Naive thymus-derived CD8-positive, alpha-beta T cell (primary cell): Measurements from ENCODE around the gene CTNNA2. TPM values are rescaled to one million over a fixed set of nuclear protein-coding genes. Genes with fewer than 3 reads are reported as not detected.

Experiments used
- ATAC-seq, 2 donors: fragments of 150-1000 bp; cut with Tn5 transposase in 1 of 2; sonication (Bioruptor Pico), chemical (Tn5 transposase) in 1 of 2; 1 replicate in 1 of 2; 2 replicates in 1 of 2; pipeline ENCODE4 v1.10.0; 2021; ENCODE audit warnings: mild to moderate bottlenecking in 2 of 2, moderate library complexity in 2 of 2
- POLR2A ChIA-PET: fragments of 350-600 bp; sonication (Branson Sonifier 250); formaldehyde crosslinking; loops from one replicate; lab custom pipeline; 2021; ENCODE audit warnings: antibody characterized with exemption; lab: Charles Lee
- DNase-seq, 10 donors: peaks; one replicate each; pipeline versions ENCODE4 v3.0.0 to v3.0.0-alpha.2; 2020 to 2022
- H3K27ac Mint-ChIP-seq, 10 donors: one replicate each; pipeline ENCODE4 v1.8.0; 2020 to 2022; ENCODE audit warnings: mild to moderate bottlenecking in 10 of 10, mixed read lengths in 10 of 10, moderate library complexity in 4 of 10, inconsistent platforms in 1 of 10
- H3K27me3 Mint-ChIP-seq, 5 donors: one replicate each; pipeline ENCODE4 v1.8.0; 2021 to 2022; ENCODE audit warnings: mixed read lengths in 5 of 5
- H3K36me3 Mint-ChIP-seq, 3 donors: one replicate each; pipeline ENCODE4 v1.8.0; 2020 to 2022; ENCODE audit warnings: mixed read lengths in 3 of 3, mild to moderate bottlenecking in 2 of 3, inconsistent platforms in 1 of 3
- H3K4me1 Mint-ChIP-seq, 4 donors: one replicate each; pipeline ENCODE4 v1.8.0; 2021 to 2022; ENCODE audit warnings: mixed read lengths in 4 of 4
- H3K4me3 Mint-ChIP-seq, 10 donors: one replicate each; pipeline ENCODE4 v1.8.0; 2020 to 2022; ENCODE audit warnings: mild to moderate bottlenecking in 10 of 10, mixed read lengths in 10 of 10, moderate library complexity in 6 of 10, inconsistent platforms in 1 of 10
- H3K9me3 Mint-ChIP-seq, 9 donors: one replicate each; pipeline ENCODE4 v1.8.0; 2020 to 2022; ENCODE audit warnings: mixed read lengths in 9 of 9, mild to moderate bottlenecking in 3 of 9, inconsistent platforms in 1 of 9, moderate library complexity in 1 of 9
- polyA plus RNA-seq, 3 donors: library from polyadenylated mRNA; unstranded; fragments of 300-500 nt; fragmentation: Illumina TruSeq; gene quantifications; one replicate each; pipeline ENCODE4 v1.2.3, GENCODE V29; 2021
- total RNA-seq, 8 experiments: library from RNA in 2 of 8; stranded (reverse) in 2 of 8; gene quantifications; one replicate each; pipeline ENCODE4 v1.2.3 and lab custom pipeline; 2021 to 2026

The CTNNA2 gene
- total and polyA plus RNA-seq, 5 experiments from 2014 or later: not detected

GRCh38 chr2:80050246-80050645, 537.4 kb downstream of the CTNNA2 start:
- no peaks in the 10 kb centered on the region for H3K36me3 Mint-ChIP-seq
- H3K4me1 Mint-ChIP-seq: peaks cover 0 to 1% (median 0%) of the 10 kb centered on the region in 4 donors
- POLR2A ChIA-PET: no interaction called here
- DNase-seq (no peak), ATAC-seq (no peak)
- H3K9me3 Mint-ChIP-seq: peaks cover 0 to 5% (median 0%) of the 10 kb centered on the region in 9 donors
- no peak overlapping the region for H3K4me3 Mint-ChIP-seq
- H3K27ac Mint-ChIP-seq: no peak overlapping the region
- peaks cover 3 to 18% (median 6%) of the 10 kb centered on the region in 5 donors for H3K27me3 Mint-ChIP-seq

- H3K27me3 Mint-ChIP-seq: peaks cover under 1 to 6% (median 3%) of the 10 kb centered on the region in 5 donors
- DNase-seq: no peak
- peaks cover 0 to 5% (median 0%) of the 10 kb centered on the region in 9 donors for H3K9me3 Mint-ChIP-seq
- no peaks in the 10 kb centered on the region for H3K36me3 Mint-ChIP-seq
- no peak overlapping the region for H3K4me3 Mint-ChIP-seq
- H3K4me1 Mint-ChIP-seq: peaks cover 0 to 1% (median 0%) of the 10 kb centered on the region in 4 donors
- no peak for ATAC-seq
- H3K27ac Mint-ChIP-seq: no peak overlapping the region
- POLR2A ChIA-PET: no interaction called here
Observed at GRCh38 chr2:80053522-80054345, 540.9 kb downstream of the CTNNA2 start.

GRCh38 chr2:80054346-80054675, 541.5 kb downstream of the CTNNA2 start:
- no peak for DNase-seq
- Mint-ChIP-seq H3K27ac (no peak overlapping the region), H3K4me1 (peaks cover 0 to 1% (median 0%) of the 10 kb centered on the region in 4 donors), H3K9me3 (peaks cover 0 to 5% (median 0%) of the 10 kb centered on the region in 9 donors), H3K4me3 (no peak overlapping the region), H3K36me3 (no peaks in the 10 kb centered on the region), H3K27me3 (peaks cover 0 to 5% (median 0%) of the 10 kb centered on the region in 5 donors)
- ATAC-seq: no peak
- POLR2A ChIA-PET: no interaction called here

GRCh38 chr2:80057956-80058355, 545.1 kb downstream of the CTNNA2 start:
- H3K36me3 Mint-ChIP-seq: no peaks in the 10 kb centered on the region
- no peaks in the 10 kb centered on the region for H3K4me1 Mint-ChIP-seq
- H3K27me3 Mint-ChIP-seq: peaks cover 0 to 7% (median 0%) of the 10 kb centered on the region in 5 donors
- ATAC-seq (no peak), DNase-seq (no peak)
- POLR2A ChIA-PET: no interaction called here
- H3K27ac Mint-ChIP-seq: no peak overlapping the region
- peaks cover 0 to 4% (median 0%) of the 10 kb centered on the region in 9 donors for H3K9me3 Mint-ChIP-seq
- no peak overlapping the region for H3K4me3 Mint-ChIP-seq

- DNase-seq (no peak), ATAC-seq (no peak)
- H3K4me3 Mint-ChIP-seq: no peak overlapping the region
- no peak overlapping the region for H3K27ac Mint-ChIP-seq
- POLR2A ChIA-PET: no interaction called here
- H3K4me1 Mint-ChIP-seq: no peaks in the 10 kb centered on the region
- H3K9me3 Mint-ChIP-seq: peaks cover 0 to 4% (median 0%) of the 10 kb centered on the region in 9 donors
- peaks cover 0 to 7% (median 0%) of the 10 kb centered on the region in 5 donors for H3K27me3 Mint-ChIP-seq
- no peaks in the 10 kb centered on the region for H3K36me3 Mint-ChIP-seq
Observed at GRCh38 chr2:80058562-80058961, 545.7 kb downstream of the CTNNA2 start.

GRCh38 chr2:80059447-80059846, 546.6 kb downstream of the CTNNA2 start:
- no peaks in the 10 kb centered on the region for H3K36me3 Mint-ChIP-seq
- peak overlapping the region in 1 of 10 donors; percentile 5 for H3K27ac Mint-ChIP-seq
- no peak for DNase-seq

GRCh38 chr2:80061881-80062280, 549.0 kb downstream of the CTNNA2 start:
- Mint-ChIP-seq H3K4me3 (no peak overlapping the region), H3K27ac (no peak overlapping the region), H3K27me3 (peaks cover 0 to 7% (median 0%) of the 10 kb centered on the region in 5 donors), H3K36me3 (no peaks in the 10 kb centered on the region), H3K4me1 (no peaks in the 10 kb centered on the region), H3K9me3 (peaks cover 0 to 4% (median 0%) of the 10 kb centered on the region in 9 donors)
- no peak for DNase-seq
- POLR2A ChIA-PET: no interaction called here
- ATAC-seq: no peak

More at GRCh38 chr2:80059447-80059846, 546.6 kb downstream of the CTNNA2 start:
- no peaks in the 10 kb centered on the region for H3K4me1 Mint-ChIP-seq
- no peak overlapping the region for H3K4me3 Mint-ChIP-seq
- no peak for ATAC-seq
- H3K9me3 Mint-ChIP-seq: peaks cover 0 to 4% (median 0%) of the 10 kb centered on the region in 9 donors
- POLR2A ChIA-PET: no interaction called here
- peaks cover 0 to 7% (median 0%) of the 10 kb centered on the region in 5 donors for H3K27me3 Mint-ChIP-seq

- H3K4me3 Mint-ChIP-seq: no peak overlapping the region
- DNase-seq: no peak
- H3K27ac Mint-ChIP-seq: no peak overlapping the region
- H3K4me1 Mint-ChIP-seq: no peaks in the 10 kb centered on the region
- H3K27me3 Mint-ChIP-seq: peaks cover 0 to 7% (median 0%) of the 10 kb centered on the region in 5 donors
- H3K9me3 Mint-ChIP-seq: peaks cover 0 to 4% (median 0%) of the 10 kb centered on the region in 9 donors
- no peak for ATAC-seq
- POLR2A ChIA-PET: no interaction called here
- H3K36me3 Mint-ChIP-seq: no peaks in the 10 kb centered on the region
Observed at GRCh38 chr2:80062298-80062697, 549.4 kb downstream of the CTNNA2 start.

GRCh38 chr2:80068038-80068731, 555.3 kb downstream of the CTNNA2 start:
- peaks cover 0 to 16% (median 4%) of the 10 kb centered on the region in 5 donors for H3K27me3 Mint-ChIP-seq
- POLR2A ChIA-PET: no interaction called here
- no peak for DNase-seq
- H3K4me1 Mint-ChIP-seq: peaks cover 0 to 3% (median 0%) of the 10 kb centered on the region in 4 donors
- ATAC-seq: no peak
- peaks cover 0 to 4% (median 0%) of the 10 kb centered on the region in 9 donors for H3K9me3 Mint-ChIP-seq
- H3K27ac Mint-ChIP-seq: no peak overlapping the region
- no peak overlapping the region for H3K4me3 Mint-ChIP-seq
- no peaks in the 10 kb centered on the region for H3K36me3 Mint-ChIP-seq

- ATAC-seq: no peak
- H3K27ac Mint-ChIP-seq: no peak overlapping the region
- H3K36me3 Mint-ChIP-seq: no peaks in the 10 kb centered on the region
- peaks cover 0 to 4% (median 0%) of the 10 kb centered on the region in 9 donors for H3K9me3 Mint-ChIP-seq
- no peak overlapping the region for H3K4me3 Mint-ChIP-seq
- H3K4me1 Mint-ChIP-seq: peaks cover 0 to 3% (median 0%) of the 10 kb centered on the region in 4 donors
- no peak for DNase-seq
- POLR2A ChIA-PET: no interaction called here
- H3K27me3 Mint-ChIP-seq: peaks cover 0 to 16% (median 8%) of the 10 kb centered on the region in 5 donors
Observed at GRCh38 chr2:80070587-80070986, 557.7 kb downstream of the CTNNA2 start.

GRCh38 chr2:80071941-80072340, 559.1 kb downstream of the CTNNA2 start:
- H3K9me3 Mint-ChIP-seq: peaks cover 0 to 4% (median 0%) of the 10 kb centered on the region in 9 donors
- H3K27me3 Mint-ChIP-seq: peaks cover 0 to 26% (median 9%) of the 10 kb centered on the region in 5 donors
- H3K4me3 Mint-ChIP-seq: no peak overlapping the region
- H3K27ac Mint-ChIP-seq: no peak overlapping the region
- no peaks in the 10 kb centered on the region for H3K36me3 Mint-ChIP-seq
- POLR2A ChIA-PET: no interaction called here
- DNase-seq: no peak
- ATAC-seq: no peak
- H3K4me1 Mint-ChIP-seq: peaks cover 0 to 3% (median 0%) of the 10 kb centered on the region in 4 donors

- Mint-ChIP-seq H3K27me3 (peaks cover 0 to 31% (median 10%) of the 10 kb centered on the region in 5 donors), H3K27ac (no peak overlapping the region), H3K4me1 (peaks cover 0 to 5% (median 0%) of the 10 kb centered on the region in 4 donors), H3K36me3 (no peaks in the 10 kb centered on the region), H3K9me3 (peaks cover 0 to 3% (median 0%) of the 10 kb centered on the region in 9 donors), H3K4me3 (no peak overlapping the region)
- POLR2A ChIA-PET: no interaction called here
- DNase-seq (peak in 5 of 10 donors; percentile 2 to 28 (median 14)), ATAC-seq (no peak)
Observed at GRCh38 chr2:80073134-80073561, 560.3 kb downstream of the CTNNA2 start.
